GM12892 (cell line): ENCODE results near the gene NFKB2.

Experiments used
- DNase-seq: peaks from one replicate; pipeline ENCODE4 v3.0.0; 2011; ENCODE audit not compliant: insufficient read length
- FAIRE-seq: peaks from 2 replicates; lab custom pipeline; 2011; peaks lifted over from hg19 to GRCh38; lab: Jason Lieb, UNC
- POLR2A ChIP-seq: IDR thresholded peaks from 2 replicates; pipeline ENCODE4 v1.6.1; 2011; ENCODE audit warnings: low read depth, low read length, control low read depth
- POLR2AphosphoS5 ChIP-seq: IDR thresholded peaks from 2 replicates; pipeline ENCODE4 v1.6.1; 2011; ENCODE audit warnings: low read depth, low read length, control low read depth
- TAF1 ChIP-seq: IDR thresholded peaks from 2 replicates; pipeline ENCODE4 v1.6.1; 2011; ENCODE audit warnings: low read depth, mild to moderate bottlenecking, control low read depth, low read length, borderline replicate concordance

The NFKB2 gene

DNA sequence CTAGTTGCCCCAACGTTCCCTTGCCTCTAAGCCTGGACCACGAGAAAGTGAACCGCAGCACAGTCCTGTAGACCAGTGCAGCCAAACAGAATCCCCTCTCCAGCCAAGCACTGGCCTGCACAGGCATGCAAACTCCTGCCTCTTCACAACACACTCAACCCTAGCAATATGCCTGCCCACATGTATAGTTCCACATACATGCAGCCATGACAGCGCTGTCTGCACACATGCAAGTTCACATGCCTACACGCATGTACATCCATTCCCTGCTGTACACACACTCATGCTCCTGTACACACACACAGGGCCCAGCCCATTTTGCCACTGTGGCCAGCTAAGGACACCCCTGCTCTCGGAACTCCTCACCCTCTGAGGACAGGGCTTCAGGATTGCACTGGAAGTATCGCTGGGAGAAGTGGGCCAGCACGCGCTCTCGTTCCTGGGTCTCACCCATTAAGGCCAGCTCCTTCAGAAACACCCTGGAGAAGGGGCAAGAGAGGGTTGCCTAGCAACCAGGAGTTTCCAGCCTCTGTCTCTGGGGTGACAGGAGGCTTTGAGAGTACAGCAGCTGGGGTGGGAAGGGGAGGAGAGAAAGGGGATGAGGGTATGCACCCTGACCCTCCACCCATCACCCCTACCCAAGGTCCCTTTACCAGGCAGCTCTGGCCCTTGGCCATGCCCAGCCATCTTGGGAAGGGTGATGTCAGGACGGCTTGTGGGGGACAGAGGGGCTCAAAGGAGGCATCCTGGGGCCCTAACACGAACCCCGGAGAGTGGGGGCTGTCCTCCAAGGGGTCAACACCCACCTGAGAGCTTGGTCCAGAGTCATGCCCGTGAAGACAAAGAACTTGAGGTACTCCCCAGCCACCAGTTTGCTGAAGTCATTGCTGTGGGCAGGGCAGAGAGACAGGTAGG, 16.1 kb downstream of the NFKB2 start:
- TF ChIP-seq TAF1 (no peak), POLR2A (no peak), POLR2AphosphoS5 (no peak)
- FAIRE-seq (no peak), DNase-seq (no peak)

GRCh38 chr10:102412293-102412692, 16.8 kb downstream of the NFKB2 start:
- TF ChIP-seq POLR2AphosphoS5 (no peak), POLR2A (no peak), TAF1 (no peak)
- no peak for FAIRE-seq
- DNase-seq, result no peak

GRCh38 chr10:102413053-102413705, 17.7 kb downstream of the NFKB2 start:
- peak; percentile 68 for FAIRE-seq
- peak; percentile 81 for DNase-seq
- TF ChIP-seq POLR2AphosphoS5 (no peak), POLR2A (no peak), TAF1 (no peak)

DNA sequence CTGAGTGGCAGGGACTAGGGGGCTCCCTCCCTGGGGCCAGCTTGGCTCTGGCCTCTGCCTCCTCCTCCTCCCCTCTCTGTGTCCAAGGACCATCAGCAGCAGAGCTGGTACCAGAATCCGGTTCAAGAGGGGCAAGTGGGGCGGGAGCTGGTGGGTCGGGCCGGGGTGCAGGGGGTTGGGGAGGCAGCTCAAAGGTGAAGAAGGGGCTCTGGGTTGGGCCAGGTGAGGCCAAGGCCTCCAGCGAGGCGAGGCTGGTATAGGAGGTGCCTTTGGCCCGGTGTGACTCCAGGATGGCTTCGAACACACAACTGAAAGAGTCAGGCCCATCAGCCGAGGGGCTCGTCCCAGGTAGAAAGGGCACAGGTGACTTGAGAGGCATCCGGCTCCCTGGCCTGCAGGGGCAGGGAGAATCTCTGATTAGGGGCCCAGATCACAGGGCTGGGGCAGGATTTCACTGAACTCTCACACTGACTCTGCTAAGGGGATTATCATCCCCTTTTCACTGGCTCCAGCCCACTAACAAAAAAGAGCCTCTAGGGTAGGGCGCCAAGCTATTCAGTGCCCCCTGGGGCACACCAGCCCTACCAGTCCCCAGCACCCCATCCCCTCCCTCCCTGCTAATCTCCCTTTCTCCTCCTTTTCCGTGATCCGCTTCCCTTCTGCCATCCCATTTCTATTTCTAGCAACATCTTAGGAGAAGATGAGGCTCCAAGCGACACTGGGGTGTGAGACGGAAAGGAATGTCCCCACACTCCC, 18.5 kb downstream of the NFKB2 start:
- TF ChIP-seq POLR2A (no peak), TAF1 (no peak), POLR2AphosphoS5 (no peak)
- DNase-seq (no peak), FAIRE-seq (no peak)

- no peak for TF ChIP-seq TAF1
- TF ChIP-seq POLR2A, result no peak
- no peak for TF ChIP-seq POLR2AphosphoS5
- FAIRE-seq (no peak), DNase-seq (no peak)
These were observed 19.2 kb downstream of the NFKB2 start for GRCh38 chr10:102414749-102415148.

DNA sequence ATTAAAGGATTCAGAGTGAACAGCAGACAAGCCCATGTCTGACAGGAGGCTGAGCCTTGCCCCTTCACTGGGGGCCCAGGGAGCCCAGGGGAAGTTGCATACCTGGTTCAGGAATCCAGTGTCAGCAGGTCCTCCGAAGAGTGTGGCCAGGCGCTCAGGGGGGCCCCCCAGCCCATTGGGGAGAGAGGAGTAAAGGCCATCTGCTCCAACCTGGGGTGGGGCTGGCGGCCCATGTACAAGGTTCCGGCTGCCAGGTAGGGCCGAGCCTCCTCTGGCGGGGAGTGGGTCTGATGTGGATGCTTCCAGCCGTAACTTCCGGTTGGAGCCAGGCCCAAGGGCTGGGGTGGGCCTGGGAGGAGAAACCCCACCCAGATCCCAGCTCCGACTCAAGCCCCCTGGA, 20.8 kb downstream of the NFKB2 start:
- no peak for FAIRE-seq
- no peak for DNase-seq
- TF ChIP-seq TAF1 (no peak), POLR2A (no peak), POLR2AphosphoS5 (no peak)

DNA sequence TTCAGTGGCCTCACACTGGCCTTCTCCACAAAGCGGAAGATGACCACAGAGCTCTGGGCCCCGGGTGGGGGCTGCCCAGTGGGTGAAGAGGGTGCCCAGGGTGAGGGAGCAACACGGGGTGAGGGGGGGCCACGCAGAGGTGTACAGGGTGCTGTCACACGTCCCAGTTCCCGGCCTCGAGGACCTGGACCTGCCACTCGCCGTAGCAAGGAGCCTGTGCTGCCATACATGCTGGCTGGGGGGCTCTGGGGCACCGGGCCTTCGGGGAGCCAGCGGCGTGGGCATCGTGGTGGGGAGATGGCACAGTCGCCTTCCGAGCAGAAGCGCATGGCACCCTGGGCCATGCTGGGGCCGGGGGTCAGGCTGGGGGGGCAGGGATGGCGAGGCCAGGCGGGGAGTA, 21.2 kb downstream of the NFKB2 start:
- FAIRE-seq, result no peak
- no peak for DNase-seq
- TF ChIP-seq POLR2A, result no peak

DNA sequence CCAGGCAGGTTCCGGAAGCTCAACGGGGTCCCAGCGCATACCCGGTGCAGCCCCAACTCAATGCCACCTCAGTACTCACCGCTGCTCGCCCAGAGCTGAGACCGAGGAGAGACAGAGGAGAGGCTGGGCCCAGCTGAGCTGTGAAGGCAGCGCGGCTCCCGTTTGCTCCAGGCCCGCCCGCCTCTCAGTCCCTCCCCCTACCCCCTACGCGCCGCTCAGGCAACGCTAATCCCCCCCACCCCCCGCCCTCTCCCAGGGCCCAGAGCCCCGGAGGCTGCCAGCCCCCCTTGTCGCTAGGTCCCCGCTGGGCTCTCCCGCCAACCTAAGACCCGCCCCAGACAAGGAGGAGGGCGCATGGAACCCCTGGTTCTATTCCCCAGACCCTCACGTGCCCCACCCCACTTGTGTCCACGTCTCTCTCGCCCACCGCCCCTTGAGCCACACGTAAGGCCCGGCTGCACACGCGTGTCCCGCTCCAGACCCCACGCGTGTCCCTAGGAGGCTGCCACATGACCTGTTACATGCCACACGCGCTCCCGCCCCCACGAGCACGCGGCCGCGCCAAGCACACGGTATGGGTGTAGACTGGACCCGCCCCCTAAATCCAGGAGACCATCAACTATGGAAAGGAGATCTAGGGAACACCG, 23.2 kb downstream of the NFKB2 start, which contains the start of gene PSD:
PSD (minus strand) TSS at position 164 of the 647 bp plus-strand sequence. CDS start 1,747 bp downstream, outside the sequence.
- FAIRE-seq (no peak), DNase-seq (no peak)
- TF ChIP-seq POLR2A (no peak), POLR2AphosphoS5 (no peak), TAF1 (no peak)

DNA sequence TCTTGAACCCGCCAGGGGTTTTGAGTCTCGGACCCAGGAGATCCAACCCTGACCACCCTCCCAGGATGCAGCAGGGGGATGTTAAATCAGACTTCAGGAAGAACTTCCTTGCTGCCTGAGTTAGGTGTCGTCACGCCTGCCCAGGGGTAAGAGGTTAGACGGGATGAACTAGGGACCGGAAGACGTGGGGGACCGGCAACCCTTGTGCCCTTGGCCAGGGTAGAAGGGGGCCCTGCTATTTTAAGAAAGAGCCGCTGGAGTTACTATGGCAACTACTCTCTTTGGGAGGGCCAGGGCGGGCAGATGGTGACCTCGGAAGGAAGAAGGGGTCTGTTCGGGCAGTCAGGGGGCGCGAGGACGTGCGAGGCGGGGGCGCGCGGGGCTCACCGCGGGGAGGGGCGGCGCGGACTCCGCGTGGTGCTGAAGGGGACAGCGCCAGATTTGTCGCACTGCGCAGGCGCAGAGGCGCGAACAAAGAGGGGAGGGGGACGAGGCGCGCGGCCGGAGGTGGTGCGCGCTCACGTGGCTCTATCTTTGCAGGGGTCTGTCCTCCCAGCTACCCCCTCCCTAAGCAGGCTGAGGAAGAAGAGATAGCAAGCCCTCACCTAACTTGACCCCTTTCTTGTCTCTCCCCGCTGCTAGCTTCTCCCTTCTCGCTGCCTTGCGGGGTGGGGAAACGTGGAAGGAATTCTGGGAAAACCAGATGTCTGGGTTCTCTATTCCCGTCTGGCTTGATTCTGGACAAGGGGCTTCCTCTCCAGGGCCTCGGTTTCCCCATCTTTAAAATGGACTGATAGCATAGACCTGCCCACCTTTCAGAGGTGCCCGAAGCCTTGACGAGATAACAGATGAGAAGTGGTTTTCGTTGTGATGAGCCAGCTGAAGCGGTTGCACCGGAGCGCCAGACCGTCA, 24.0 kb downstream of the NFKB2 start:
- no peak for TF ChIP-seq POLR2AphosphoS5
- TF ChIP-seq TAF1, result no peak
- no peak for TF ChIP-seq POLR2A
- FAIRE-seq, result peak; percentile 93
- DNase-seq, result peak; percentile 72

DNA sequence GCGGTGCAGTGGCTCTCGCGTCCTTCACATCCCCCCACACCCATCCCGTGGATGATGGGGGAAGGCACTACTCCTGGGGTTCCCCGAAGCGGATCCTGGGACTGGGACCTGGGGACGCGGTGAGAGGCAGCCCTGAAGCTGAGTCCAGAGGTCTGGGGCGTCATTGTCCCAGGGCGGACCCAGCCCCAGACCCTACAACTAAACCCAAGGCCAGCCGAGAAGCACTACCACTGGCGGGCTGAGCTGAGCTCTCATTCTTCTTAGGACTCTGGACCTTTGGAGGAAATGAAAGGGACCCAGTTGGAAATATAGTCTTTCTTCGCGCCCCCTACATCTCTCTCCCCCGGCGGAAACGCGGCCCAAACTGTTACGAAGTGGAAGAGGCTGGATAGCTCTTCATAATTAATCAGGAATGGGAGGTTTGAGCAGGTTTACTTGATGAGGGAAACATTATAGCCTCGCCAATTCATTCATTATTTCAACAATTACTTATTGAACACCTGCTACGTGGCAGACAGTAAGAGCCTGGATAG, 24.7 kb downstream of the NFKB2 start:
- DNase-seq (no peak), FAIRE-seq (peak; percentile 21)
- no peak for TF ChIP-seq POLR2AphosphoS5
- no peak for TF ChIP-seq POLR2A
